D341Med (cell line): ENCODE results near the gene SLC30A9.

Experiments
- DNase-seq: peaks from one replicate; pipeline ENCODE4 v3.0.0; 2012; ENCODE audit warnings: low spot score

The SLC30A9 gene

GRCh38 chr4:41999321-41999720, 9.0 kb downstream of the SLC30A9 start:
- DNase-seq, result no peak

GRCh38 chr4:42008011-42008786, 17.9 kb downstream of the SLC30A9 start:
- DNase-seq, result no peak

- DNase-seq, result no peak
These were observed 25.1 kb downstream of the SLC30A9 start for GRCh38 chr4:42015438-42015837.

DNA sequence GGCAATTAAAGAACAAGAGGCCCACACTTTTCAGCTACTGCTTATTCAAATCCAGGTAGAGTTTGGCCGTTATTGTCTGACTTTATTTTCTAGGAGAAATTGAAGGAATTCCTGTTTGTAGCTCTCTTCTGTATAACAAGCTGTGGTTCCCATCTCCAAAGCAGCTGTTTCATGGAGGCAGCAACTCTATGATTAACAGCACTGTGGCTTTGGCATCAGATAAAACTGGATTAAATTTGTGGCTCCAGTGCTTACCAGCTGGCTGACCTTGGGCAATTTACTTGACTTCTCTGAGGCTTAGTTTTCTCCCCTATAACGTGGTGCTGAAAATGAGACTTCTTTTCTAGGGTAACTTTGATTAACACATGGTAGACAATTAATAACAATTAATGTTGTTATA, 28.1 kb downstream of the SLC30A9 start:
- peak; percentile 40 for DNase-seq

DNA sequence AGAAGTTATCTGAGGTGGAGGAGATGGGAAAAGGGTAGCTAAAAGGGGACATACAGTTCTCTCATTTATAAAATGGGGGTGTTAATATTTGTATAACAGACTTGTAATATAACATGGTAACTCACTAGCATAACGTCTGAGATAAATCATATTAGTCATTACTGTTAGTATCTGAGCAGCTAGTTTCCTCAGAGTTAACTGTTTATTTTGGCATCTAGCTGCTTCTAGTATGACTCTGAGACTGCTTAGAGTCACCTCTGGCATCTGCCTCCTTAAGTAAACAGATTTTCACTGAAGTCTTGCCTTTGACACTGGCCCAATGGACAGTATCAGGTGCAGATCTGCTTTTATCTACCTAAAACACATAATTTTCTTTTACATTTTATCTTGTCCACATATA, 58.1 kb downstream of the SLC30A9 start:
- DNase-seq, result no peak

- no peak for DNase-seq
These were observed 60.4 kb downstream of the SLC30A9 start for GRCh38 chr4:42050516-42051249.

GRCh38 chr4:42066402-42066801, 76.1 kb downstream of the SLC30A9 start:
- DNase-seq, result no peak

GRCh38 chr4:42067264-42067663, 76.9 kb downstream of the SLC30A9 start:
- no peak for DNase-seq

GRCh38 chr4:42070463-42070862, 80.1 kb downstream of the SLC30A9 start:
- DNase-seq, result no peak

DNA sequence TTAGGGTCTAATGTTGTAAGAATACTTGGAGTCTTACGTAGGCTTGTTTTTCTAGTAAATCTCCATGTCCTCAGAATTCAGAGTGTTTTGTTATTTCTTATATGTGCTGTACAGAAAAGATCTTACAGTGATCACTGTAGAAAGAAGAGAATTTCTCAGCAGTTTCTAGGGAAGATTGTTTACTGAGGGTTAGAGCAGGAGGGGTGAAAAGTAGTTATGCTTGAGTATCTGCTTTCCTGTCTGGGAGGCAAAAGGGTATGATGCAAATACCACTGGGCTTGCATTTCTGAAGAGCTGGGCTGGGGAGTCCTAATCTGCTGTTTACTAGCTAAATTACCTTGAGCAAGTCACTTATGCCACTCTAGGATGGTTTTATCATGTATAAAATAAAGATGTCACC, 84.0 kb downstream of the SLC30A9 start:
- DNase-seq, result no peak

GRCh38 chr4:42078184-42078801, 88.0 kb downstream of the SLC30A9 start:
- DNase-seq, result no peak

DNA sequence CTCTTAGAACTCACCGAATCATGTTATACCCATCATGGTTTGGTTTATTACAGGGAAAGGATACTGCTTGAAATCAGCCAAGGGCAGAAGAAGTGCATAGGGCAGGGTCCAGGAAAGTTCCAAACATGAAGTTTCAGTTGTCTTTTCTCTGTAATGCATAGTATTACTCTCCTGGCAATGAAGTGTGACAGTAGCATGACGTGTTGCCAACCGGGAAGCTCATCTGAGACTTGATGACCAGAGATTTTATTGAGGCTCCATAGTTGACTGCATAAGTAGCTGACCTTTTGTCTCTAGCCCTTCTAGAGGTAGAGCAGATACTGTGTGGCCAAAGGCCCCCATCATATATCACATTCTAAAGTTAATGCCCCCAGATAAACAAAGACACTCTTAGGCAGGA, 90.0 kb downstream of the SLC30A9 start:
- DNase-seq, result no peak

DNA sequence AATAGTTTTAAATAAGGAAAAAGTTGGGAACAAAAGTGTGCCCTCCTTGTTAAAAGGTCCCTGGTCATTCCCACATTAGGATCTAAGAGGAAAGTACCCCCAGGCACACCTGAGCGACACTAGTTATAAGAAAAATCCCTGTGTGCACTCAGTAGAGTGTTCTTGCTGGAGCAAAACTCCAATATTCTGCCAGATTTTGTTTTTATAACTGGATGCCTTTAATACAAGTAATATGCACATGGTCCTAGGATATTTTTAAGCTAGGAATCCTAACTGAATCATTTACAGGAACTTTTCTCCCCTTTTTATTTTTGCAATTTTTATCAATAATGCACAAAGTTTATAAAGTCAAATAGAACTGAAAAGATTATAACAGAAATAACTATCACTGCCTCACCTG, 93.5 kb downstream of the SLC30A9 start:
- no peak for DNase-seq

- no peak for DNase-seq
These were observed 98.1 kb downstream of the SLC30A9 start for GRCh38 chr4:42088386-42088785.

DNA sequence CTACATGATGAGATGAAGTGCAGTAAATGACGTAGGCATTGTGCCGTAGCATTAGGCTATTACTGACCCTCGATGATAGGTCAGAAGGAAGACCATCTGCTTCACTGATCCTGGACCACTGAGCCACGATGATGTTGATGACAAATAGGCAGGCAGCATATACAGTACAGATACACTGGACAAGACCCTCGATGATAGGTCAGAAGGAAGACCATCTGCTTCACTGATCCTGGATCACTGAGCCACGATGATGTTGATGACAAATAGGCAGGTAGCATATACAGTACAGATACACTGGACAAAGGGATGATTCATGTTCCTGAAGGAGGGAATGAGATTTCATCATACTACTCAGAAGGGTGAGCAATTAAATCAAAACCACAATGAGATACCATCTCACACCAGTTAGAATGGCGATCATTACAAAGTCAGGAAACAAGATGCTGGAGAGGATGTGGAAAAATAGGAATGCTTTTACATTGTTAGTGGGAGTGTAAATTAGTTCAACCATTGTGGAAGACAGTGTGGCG, 111.2 kb downstream of the SLC30A9 start:
- no peak for DNase-seq

DNA sequence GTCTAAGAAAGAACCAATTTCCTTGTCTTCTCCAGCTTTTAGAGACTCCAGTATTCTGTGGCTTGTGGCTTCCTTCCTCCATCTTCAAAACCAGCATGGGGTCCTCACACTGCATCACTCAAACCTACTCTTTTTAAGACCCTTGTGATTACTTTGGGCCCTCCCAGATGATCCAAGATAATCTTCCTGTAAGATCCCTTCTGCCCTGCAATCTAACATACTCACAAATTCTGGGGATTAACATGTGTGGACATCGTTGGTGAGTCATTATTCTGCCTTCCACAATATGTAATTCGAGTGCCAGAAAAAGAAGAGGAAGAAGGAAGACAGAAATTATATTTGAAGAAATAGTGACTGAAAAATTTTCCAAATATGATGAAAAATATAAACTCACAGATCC, 114.2 kb downstream of the SLC30A9 start:
- no peak for DNase-seq

- DNase-seq, result no peak
These were observed 122.5 kb downstream of the SLC30A9 start for GRCh38 chr4:42112846-42113245.

- no peak for DNase-seq
These were observed 129.6 kb downstream of the SLC30A9 start for GRCh38 chr4:42119886-42120285.

DNA sequence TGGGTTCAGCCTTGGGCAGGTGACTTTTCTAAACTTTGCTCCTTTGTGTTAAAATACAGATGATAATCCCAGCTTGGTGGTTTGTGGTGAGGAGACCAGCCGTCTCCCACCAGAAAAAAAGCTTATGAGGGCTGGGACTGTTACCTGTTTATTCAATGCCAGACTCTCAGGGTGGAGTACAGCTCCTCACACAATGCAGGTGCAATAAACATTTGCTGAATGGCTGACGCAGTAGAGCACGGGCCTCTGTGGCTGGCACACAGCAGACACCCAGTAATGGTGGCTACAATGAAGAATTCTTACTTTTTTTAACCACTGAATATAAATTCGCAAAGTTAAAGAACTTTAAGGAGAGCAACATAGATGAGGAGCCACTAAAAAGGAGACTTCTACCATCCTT, 131.9 kb downstream of the SLC30A9 start:
- no peak for DNase-seq

DNA sequence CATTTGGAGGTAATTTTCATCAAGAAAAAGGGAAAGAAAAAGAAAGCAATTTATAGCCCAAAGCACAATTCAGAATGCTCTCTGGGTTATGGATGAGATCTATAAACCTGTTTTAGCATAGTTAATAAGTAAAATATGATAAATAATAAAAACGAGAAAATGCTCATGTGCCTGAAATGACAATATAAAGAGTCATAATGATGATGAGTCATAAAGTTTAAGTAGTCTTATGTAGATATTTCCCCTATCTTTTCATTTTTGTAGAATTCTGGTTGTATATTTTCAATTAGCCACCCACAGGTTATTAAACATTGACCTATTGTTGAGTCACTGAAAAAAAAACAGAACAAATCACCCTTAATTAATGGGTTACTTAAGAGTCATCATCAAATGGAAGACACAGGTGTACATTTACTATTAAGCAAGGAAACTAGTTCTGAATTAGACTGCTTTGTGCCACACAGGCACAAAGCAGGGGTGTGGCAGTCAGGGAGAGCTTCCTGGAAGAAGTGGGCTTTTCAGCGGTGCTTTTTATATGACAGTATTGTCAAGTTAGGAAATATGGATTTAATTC, 132.8 kb downstream of the SLC30A9 start:
- DNase-seq, result no peak

GRCh38 chr4:42132099-42132498, 141.8 kb downstream of the SLC30A9 start:
- no peak for DNase-seq

GRCh38 chr4:42133006-42133405, 142.7 kb downstream of the SLC30A9 start:
- no peak for DNase-seq

DNA sequence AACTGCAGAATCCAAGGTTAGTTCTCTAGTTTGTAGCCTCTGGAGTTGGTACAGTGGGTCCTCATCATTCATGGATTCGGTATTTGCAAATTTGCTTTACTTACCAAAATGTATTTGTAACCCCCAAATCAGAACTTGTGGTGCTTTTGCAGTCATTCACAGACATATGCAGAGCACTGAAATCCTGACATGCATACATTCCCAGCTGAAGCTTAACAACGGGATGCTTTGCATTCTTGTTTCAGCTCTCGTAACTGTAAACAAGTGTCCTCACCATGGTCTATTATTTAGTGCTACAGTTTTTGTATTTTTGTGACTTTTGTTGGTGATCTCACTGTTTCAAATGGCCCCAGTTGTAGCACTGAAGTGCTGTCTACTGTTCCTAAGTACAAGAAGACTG, 146.0 kb downstream of the SLC30A9 start:
- DNase-seq, result no peak
